SK-N-SH treated with all-trans-retinoic acid at 6 μM for 48 hours (cell line): ENCODE data around the gene MEG3.

Experiments used
- ATAC-seq: fragments of 200-7000 bp; cut with Tn5 transposase; 3 replicates; pipeline ENCODE4 v1.9.1; 2020; ENCODE audit warnings: mild to moderate bottlenecking, moderate library complexity
- ARNTL ChIP-seq: fragments of 450-650 bp; formaldehyde crosslinking; IDR thresholded peaks from 2 replicates; pipeline ENCODE4 v1.5.0; 2020; ENCODE audit warnings: low read depth, mild to moderate bottlenecking, moderate library complexity, borderline replicate concordance
- BACH2 ChIP-seq: fragments of 250-450 bp; sonication (Bioruptor Pico); IDR thresholded peaks from 2 replicates; pipeline ENCODE4 v1.9.0; 2021; ENCODE audit warnings: mild to moderate bottlenecking, borderline replicate concordance
- CREB5 ChIP-seq: fragments of 250-450 bp; sonication (Bioruptor Pico); IDR thresholded peaks from 2 replicates; pipeline ENCODE4 v1.5.1; 2020; ENCODE audit warnings: low read depth, mild to moderate bottlenecking, moderate library complexity
- CSRNP3 ChIP-seq: fragments of 250-450 bp; sonication (Bioruptor Pico); IDR thresholded peaks from 2 replicates; pipeline ENCODE4 v1.5.1; 2021; ENCODE audit warnings: mild to moderate bottlenecking, moderate library complexity
- ESRRG ChIP-seq: fragments of 250-450 bp; sonication (Bioruptor Pico); IDR thresholded peaks from 2 replicates; pipeline ENCODE4 v1.6.1; 2021; ENCODE audit warnings: mild to moderate bottlenecking
- GLIS3 ChIP-seq: fragments of 250-450 bp; sonication (Bioruptor Pico); IDR thresholded peaks from 2 replicates; pipeline ENCODE4 v1.5.0; 2020; ENCODE audit warnings: mild to moderate bottlenecking, moderate library complexity
- ISL1 ChIP-seq: fragments of 250-450 bp; sonication (Bioruptor Pico); IDR thresholded peaks from 2 replicates; pipeline ENCODE4 v2.1.2; 2022; ENCODE audit warnings: mild to moderate bottlenecking, moderate library complexity
- OSR1 ChIP-seq: fragments of 250-450 bp; sonication (Bioruptor Pico); IDR thresholded peaks from 2 replicates; pipeline ENCODE4 v1.8.0; 2022; ENCODE audit warnings: moderate library complexity, mild to moderate bottlenecking, inconsistent platforms
- PATZ1 ChIP-seq: fragments of 250-450 bp; sonication (Bioruptor Pico); IDR thresholded peaks from 2 replicates; pipeline ENCODE4 v1.8.0; 2020; ENCODE audit warnings: mild to moderate bottlenecking, moderate library complexity, borderline replicate concordance
- POU6F1 ChIP-seq: fragments of 250-450 bp; sonication (Bioruptor Pico); IDR thresholded peaks from 2 replicates; pipeline ENCODE4 v1.8.0; 2021; ENCODE audit warnings: low read depth, mild to moderate bottlenecking, moderate library complexity, borderline replicate concordance
- PPARA ChIP-seq: fragments of 250-450 bp; sonication (Bioruptor Pico); IDR thresholded peaks from 2 replicates; pipeline ENCODE4 v1.5.0; 2020; ENCODE audit warnings: mild to moderate bottlenecking, borderline replicate concordance
- RARB ChIP-seq: fragments of 250-450 bp; sonication (Bioruptor Pico); IDR thresholded peaks from 2 replicates; pipeline ENCODE4 v1.8.0; 2021; ENCODE audit warnings: mild to moderate bottlenecking, moderate library complexity
- SNAI2 ChIP-seq: fragments of 250-450 bp; sonication (Bioruptor Pico); IDR thresholded peaks from 2 replicates; pipeline ENCODE4 v1.5.0; 2020; ENCODE audit warnings: mild to moderate bottlenecking, moderate library complexity
- TCF4 ChIP-seq: fragments of 250-450 bp; sonication (Bioruptor Pico); IDR thresholded peaks from 2 replicates; pipeline ENCODE4 v1.8.0; 2021; ENCODE audit warnings: mild to moderate bottlenecking, moderate library complexity, borderline replicate concordance
- TOX ChIP-seq: fragments of 250-450 bp; sonication (Bioruptor Pico); IDR thresholded peaks from 2 replicates; pipeline ENCODE4 v1.8.0; 2021; ENCODE audit warnings: mild to moderate bottlenecking, moderate library complexity, borderline replicate concordance
- TSHZ2 ChIP-seq: fragments of 250-450 bp; sonication (Bioruptor Pico); IDR thresholded peaks from 2 replicates; pipeline ENCODE4 v1.5.0; 2020; ENCODE audit warnings: mild to moderate bottlenecking, moderate library complexity
- ZC3H10 ChIP-seq: fragments of 250-450 bp; sonication (Bioruptor Pico); IDR thresholded peaks from 2 replicates; pipeline ENCODE4 v1.5.1; 2021; ENCODE audit warnings: mild to moderate bottlenecking, moderate library complexity
- ZFP3 ChIP-seq: fragments of 250-450 bp; sonication (Bioruptor Pico); IDR thresholded peaks from 2 replicates; pipeline ENCODE4 v1.5.0; 2020; ENCODE audit warnings: mild to moderate bottlenecking, moderate library complexity
- ZFP30 ChIP-seq: fragments of 450-650 bp; formaldehyde crosslinking; IDR thresholded peaks from 2 replicates; pipeline ENCODE4 v1.5.0; 2022; ENCODE audit warnings: mild to moderate bottlenecking, moderate library complexity
- ZNF565 ChIP-seq: fragments of 450-650 bp; formaldehyde crosslinking; conservative IDR thresholded peaks from 2 replicates; pipeline ENCODE4 v1.5.0; 2020; ENCODE audit warnings: low read depth, mild to moderate bottlenecking, moderate library complexity
- ZNF70 ChIP-seq: fragments of 450-650 bp; formaldehyde crosslinking; IDR thresholded peaks from 2 replicates; pipeline ENCODE4 v1.5.0; 2020; ENCODE audit warnings: mild to moderate bottlenecking, moderate library complexity
- ZNF8 ChIP-seq: fragments of 450-650 bp; formaldehyde crosslinking; IDR thresholded peaks from 2 replicates; pipeline ENCODE4 v1.5.0; 2020; ENCODE audit warnings: mild to moderate bottlenecking, moderate library complexity

MEG3 gene

GRCh38 chr14:100844846-100845245 lies 18.9 kb downstream of the MEG3 start:
- TF ChIP-seq OSR1 (no peak), TSHZ2 (CRISPR knock-in tag) (no peak), ISL1 (CRISPR knock-in tag) (no peak), RARB (CRISPR knock-in tag) (no peak), BACH2 (CRISPR knock-in tag) (no peak), SNAI2 (CRISPR knock-in tag) (no peak), ESRRG (CRISPR knock-in tag) (no peak), ARNTL (CRISPR knock-in tag) (no peak), TCF4 (CRISPR knock-in tag) (no peak), POU6F1 (CRISPR knock-in tag) (no peak), PATZ1 (no peak), ZC3H10 (CRISPR knock-in tag) (no peak), TOX (CRISPR knock-in tag) (no peak), ZNF565 (CRISPR knock-in tag) (no peak), ZFP30 (CRISPR knock-in tag) (no peak), PPARA (CRISPR knock-in tag) (no peak)
- ATAC-seq = no peak

- TF ChIP-seq ZNF8 (CRISPR knock-in tag) (no peak), ZFP30 (CRISPR knock-in tag) (no peak), OSR1 (no peak), ZNF70 (CRISPR knock-in tag) (no peak), ESRRG (CRISPR knock-in tag) (no peak), ZNF565 (CRISPR knock-in tag) (no peak), SNAI2 (CRISPR knock-in tag) (no peak), BACH2 (CRISPR knock-in tag) (no peak), POU6F1 (CRISPR knock-in tag) (no peak), ARNTL (CRISPR knock-in tag) (no peak), CSRNP3 (CRISPR knock-in tag) (no peak), ZC3H10 (CRISPR knock-in tag) (no peak), ZFP3 (CRISPR knock-in tag) (no peak), GLIS3 (no peak), RARB (CRISPR knock-in tag) (no peak), TSHZ2 (CRISPR knock-in tag) (no peak), TOX (CRISPR knock-in tag) (no peak), CREB5 (CRISPR knock-in tag) (no peak)
- ATAC-seq = no peak
These were observed 19.4 kb downstream of the MEG3 start for GRCh38 chr14:100845341-100845740.
